ENCODE measurements around the gene KLHL10.

Gene KLHL10

GRCh38 chr17:41892021-41892376 is 54.4 kb downstream of the KLHL10 start:
- no peak overlapping the region for H3K4me3 ChIP-seq (ENCODE audit: low read depth, low read length)

- H3K4me3 ChIP-seq (ENCODE audit: low read depth, low read length): no peak overlapping the region
Observed at GRCh38 chr17:41893384-41893783, 55.8 kb downstream of the KLHL10 start.

GRCh38 chr17:41894791-41895331 is 57.2 kb downstream of the KLHL10 start:
- no peak overlapping the region for H3K4me3 ChIP-seq (ENCODE audit: low read depth, low read length)

DNA sequence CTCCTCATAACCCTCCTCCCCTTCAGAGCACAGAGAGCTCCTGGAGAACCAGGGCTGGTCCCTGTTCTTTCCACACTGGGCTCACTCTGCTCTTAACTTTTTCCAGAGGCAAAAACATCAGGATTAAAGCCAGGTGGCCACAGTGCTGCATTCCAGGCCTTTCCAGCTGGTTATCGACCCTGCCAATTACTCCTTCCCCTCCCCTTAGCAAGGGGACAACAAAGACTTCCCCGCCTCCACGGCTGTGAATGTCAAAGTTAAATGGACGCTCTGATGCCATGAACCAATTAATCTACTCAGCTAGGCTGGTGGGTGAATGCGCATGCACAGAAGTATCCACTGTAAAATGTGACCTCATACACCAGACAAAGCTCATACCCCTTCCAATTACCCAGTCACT is 58.0 kb downstream of the KLHL10 start:
- H3K4me3 ChIP-seq (ENCODE audit: low read depth, low read length): no peak overlapping the region

- no peak overlapping the region for H3K4me3 ChIP-seq (ENCODE audit: low read depth, low read length)
Observed at GRCh38 chr17:41896726-41897125, 59.1 kb downstream of the KLHL10 start.

Measured in iPS-11a (cell line).